HepG2 (cell line): Measurements from ENCODE around the gene ATR. TPM values are rescaled to one million over a fixed set of nuclear protein-coding genes. Genes with fewer than 3 reads are reported as not detected.

ENCODE experiments used
- CREBL2 ChIP-seq: sonication (generic); formaldehyde crosslinking; IDR thresholded peaks from 2 replicates; pipeline ENCODE4 v1.8.1; 2023; ENCODE audit warnings: missing genetic modification reagents, mild to moderate bottlenecking, borderline replicate concordance
- FOXC1 ChIP-seq: sonication (generic); formaldehyde crosslinking; IDR thresholded peaks from 2 replicates; pipeline ENCODE4 v1.8.0; 2022; ENCODE audit warnings: mild to moderate bottlenecking, missing genetic modification reagents, borderline replicate concordance
- GFI1 ChIP-seq: sonication (generic); formaldehyde crosslinking; IDR thresholded peaks from 2 replicates; pipeline ENCODE4 v1.5.0; 2020; ENCODE audit warnings: missing genetic modification reagents, mild to moderate bottlenecking, borderline replicate concordance
- GTF2F1 ChIP-seq: fragments of 150-350 bp; IDR thresholded peaks from 2 replicates; pipeline ENCODE4 v1.6.1; 2014; ENCODE audit warnings: low read length
- KLF15 ChIP-seq: sonication (generic); formaldehyde crosslinking; IDR thresholded peaks from 2 replicates; pipeline ENCODE4 v1.8.1; 2023; ENCODE audit warnings: borderline replicate concordance, mild to moderate bottlenecking, inconsistent platforms, missing genetic modification reagents, mixed read lengths
- MIER3 ChIP-seq: IDR thresholded peaks from 2 replicates; pipeline ENCODE4 v1.6.1; 2016; ENCODE audit warnings: missing compliant biosample characterization, borderline replicate concordance
- PITX1 ChIP-seq: sonication (generic); formaldehyde crosslinking; IDR thresholded peaks from 2 replicates; pipeline ENCODE4 v1.5.1; 2020; ENCODE audit warnings: mild to moderate bottlenecking, missing genetic modification reagents
- PLRG1 ChIP-seq: fragments of 450-650 bp; conservative IDR thresholded peaks from 2 replicates; pipeline ENCODE4 v1.6.1; 2016
- TCF7 ChIP-seq: sonication (generic); IDR thresholded peaks from 2 replicates; pipeline ENCODE4 v1.6.1; 2016; ENCODE audit warnings: antibody characterized with exemption, low read depth
- ZFP37 ChIP-seq: sonication (generic); formaldehyde crosslinking; IDR thresholded peaks from 2 replicates; pipeline ENCODE4 v1.4.0; 2020; ENCODE audit warnings: missing genetic modification reagents, borderline replicate concordance
- ZMYM4 ChIP-seq: sonication (generic); formaldehyde crosslinking; IDR thresholded peaks from 2 replicates; pipeline ENCODE4 v1.8.1; 2023; ENCODE audit warnings: mild to moderate bottlenecking, missing genetic modification reagents
- ZNF547 ChIP-seq: sonication (generic); formaldehyde crosslinking; IDR thresholded peaks from 2 replicates; pipeline ENCODE4 v1.5.1; 2020; ENCODE audit warnings: mild to moderate bottlenecking, missing genetic modification reagents
- ZNF629 ChIP-seq: sonication (generic); formaldehyde crosslinking; conservative IDR thresholded peaks from 2 replicates; pipeline ENCODE4 v1.5.0; 2020; ENCODE audit warnings: missing genetic modification reagents
- ZNF724P ChIP-seq: sonication (generic); formaldehyde crosslinking; IDR thresholded peaks from 2 replicates; pipeline ENCODE4 v1.8.0; 2022; ENCODE audit warnings: missing genetic modification reagents, borderline replicate concordance
- ZNF747 ChIP-seq: sonication (generic); formaldehyde crosslinking; IDR thresholded peaks from 2 replicates; pipeline ENCODE4 v1.8.1; 2023; ENCODE audit warnings: missing genetic modification reagents, mild to moderate bottlenecking, borderline replicate concordance
- ZNF800 ChIP-seq: sonication (generic); formaldehyde crosslinking; IDR thresholded peaks from 2 replicates; pipeline ENCODE4 v1.4.0; 2020; ENCODE audit warnings: missing genetic modification reagents
- ZSCAN5A ChIP-seq: sonication (generic); formaldehyde crosslinking; IDR thresholded peaks from 2 replicates; pipeline ENCODE4 v1.8.0; 2022; ENCODE audit warnings: mild to moderate bottlenecking, missing genetic modification reagents, borderline replicate concordance
- polyA plus RNA-seq, 8 experiments: library from polyadenylated mRNA; depleted of rRNA in 3 of 8; stranded (reverse) in 7 of 8; unstranded in 1 of 8; fragments of >200 nt; fragmentation: Illumina TruSeq in 4 of 8; extraction: Trizol in 4 of 8; gene quantifications; 2 replicates each; pipeline versions ENCODE4 v1.2.1 to v1.2.3, GENCODE V29; 2011 to 2016; ENCODE audit warnings: low read depth in 4 of 8, missing spikeins in 1 of 8, mixed read lengths in 1 of 8; ENCODE audit not compliant: insufficient read depth in 1 of 8
- total RNA-seq, 5 experiments: library from RNA; depleted of rRNA; stranded (reverse); fragments of >200 nt; fragmentation: Illumina TruSeq; extraction: Trizol; gene quantifications; 2 replicates each; pipeline ENCODE4 v1.2.3, GENCODE V29; 2016; ENCODE audit warnings: low read depth in 1 of 5
- TF ChIP-seq, protein P1 (sequence below): sonication (generic); formaldehyde crosslinking; IDR thresholded peaks from 2 replicates; pipeline ENCODE4 v1.5.0; 2020; ENCODE audit warnings: mild to moderate bottlenecking, missing genetic modification reagents, borderline replicate concordance
- TF ChIP-seq, protein P2 (sequence below): conservative IDR thresholded peaks from 2 replicates; pipeline ENCODE4 v1.6.1; 2018; ENCODE audit warnings: missing genetic modification reagents
- TF ChIP-seq, protein P3 (sequence below): sonication (generic); formaldehyde crosslinking; IDR thresholded peaks from 2 replicates; pipeline ENCODE4 v1.4.0; 2020; ENCODE audit warnings: missing genetic modification reagents

Gene ATR
- total and polyA plus RNA-seq, 2 of the 13 experiments (the other 11 are each of a cell fraction or from before 2014, with no cell fraction given) = 6.6 to 17.0 TPM

DNA sequence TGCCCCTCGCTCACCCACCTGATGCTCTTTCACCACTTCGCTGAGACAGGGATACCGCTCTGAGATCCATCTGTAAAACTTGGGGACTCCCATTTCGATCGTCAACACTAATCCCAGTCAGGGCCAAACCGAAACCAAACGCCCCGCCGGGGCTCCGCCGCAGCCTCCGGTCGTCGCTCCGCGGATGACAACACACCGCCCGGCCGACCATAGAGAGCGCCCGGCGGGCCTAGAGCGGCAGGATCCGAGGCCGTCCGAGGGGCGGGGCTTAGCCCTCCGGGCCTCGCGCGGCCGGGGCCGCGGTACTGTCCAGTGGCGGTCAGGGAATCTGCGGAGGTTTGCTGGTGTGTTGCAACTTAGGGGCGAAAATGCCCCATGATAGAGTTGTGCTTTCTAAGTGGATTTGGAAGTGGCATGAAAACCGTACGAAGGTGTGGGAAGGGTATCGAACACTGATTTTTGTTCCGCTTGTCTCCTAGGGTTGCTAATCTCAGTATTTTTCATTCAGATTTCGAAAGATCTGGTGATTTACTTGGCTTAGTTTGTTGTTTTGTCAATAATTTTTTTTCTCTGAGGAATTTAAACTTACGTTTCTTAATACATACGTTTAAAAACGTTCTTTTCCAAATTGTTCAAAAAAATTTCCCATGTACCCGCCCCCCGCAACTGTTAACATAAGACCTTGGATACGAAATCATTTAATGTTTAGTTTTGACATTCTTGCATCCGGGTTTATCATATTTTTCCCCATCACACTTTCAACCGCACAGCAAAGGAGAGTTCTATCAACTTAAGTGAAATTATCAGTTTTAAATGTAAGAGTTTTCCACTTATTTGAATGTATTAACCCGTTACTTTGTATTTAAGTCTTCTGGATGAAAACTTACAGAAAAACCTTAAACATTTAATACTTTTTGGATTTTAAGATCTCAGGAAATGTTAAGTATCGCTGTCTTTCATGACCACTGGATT, 130.4 kb downstream of the ATR start, which contains the start of gene XRN1 (continued):
- TF ChIP-seq CREBL2 (CRISPR knock-in tag) (0 out of 2 replicates have a peak, but pooled peaks have one; percentile 72), ZMYM4 (CRISPR knock-in tag) (peak; percentile 87), MIER3 (CRISPR knock-in tag) (peak; percentile 61; the same call in 1 of the 2 replicates), ZSCAN5A (CRISPR knock-in tag) (no peak), ZNF724P (CRISPR knock-in tag) (no peak), GTF2F1 (0 out of 2 replicates have a peak, but pooled peaks have one; percentile 41), ZNF747 (no peak), FOXC1 (CRISPR knock-in tag) (no peak; the same call in 1 of the 2 replicates), TCF7 (no peak), ZNF547 (CRISPR knock-in tag) (peak; percentile 90), ZNF800 (no peak), PLRG1 (no peak), KLF15 (CRISPR knock-in tag) (no peak), ZNF629 (no peak), ZFP37 (no peak), PITX1 (CRISPR knock-in tag) (peak; percentile 53; the same call in 1 of the 2 replicates), GFI1 (CRISPR knock-in tag) (no peak)
- TF ChIP-seq, protein P1, sequence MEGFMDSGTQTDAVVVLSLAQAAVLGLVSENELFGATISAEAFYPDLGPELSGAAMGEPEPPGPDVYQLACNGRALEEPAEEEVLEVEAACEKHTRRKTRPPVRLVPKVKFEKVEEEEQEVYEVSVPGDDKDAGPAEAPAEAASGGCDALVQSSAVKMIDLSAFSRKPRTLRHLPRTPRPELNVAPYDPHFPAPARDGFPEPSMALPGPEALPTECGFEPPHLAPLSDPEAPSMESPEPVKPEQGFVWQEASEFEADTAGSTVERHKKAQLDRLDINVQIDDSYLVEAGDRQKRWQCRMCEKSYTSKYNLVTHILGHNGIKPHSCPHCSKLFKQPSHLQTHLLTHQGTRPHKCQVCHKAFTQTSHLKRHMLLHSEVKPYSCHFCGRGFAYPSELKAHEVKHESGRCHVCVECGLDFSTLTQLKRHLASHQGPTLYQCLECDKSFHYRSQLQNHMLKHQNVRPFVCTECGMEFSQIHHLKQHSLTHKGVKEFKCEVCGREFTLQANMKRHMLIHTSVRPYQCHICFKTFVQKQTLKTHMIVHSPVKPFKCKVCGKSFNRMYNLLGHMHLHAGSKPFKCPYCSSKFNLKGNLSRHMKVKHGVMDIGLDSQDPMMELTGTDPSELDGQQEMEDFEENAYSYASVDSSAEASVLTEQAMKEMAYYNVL (CRISPR knock-in tag) = peak; percentile 63; the same call in 1 of the 2 replicates
- TF ChIP-seq, protein P2, sequence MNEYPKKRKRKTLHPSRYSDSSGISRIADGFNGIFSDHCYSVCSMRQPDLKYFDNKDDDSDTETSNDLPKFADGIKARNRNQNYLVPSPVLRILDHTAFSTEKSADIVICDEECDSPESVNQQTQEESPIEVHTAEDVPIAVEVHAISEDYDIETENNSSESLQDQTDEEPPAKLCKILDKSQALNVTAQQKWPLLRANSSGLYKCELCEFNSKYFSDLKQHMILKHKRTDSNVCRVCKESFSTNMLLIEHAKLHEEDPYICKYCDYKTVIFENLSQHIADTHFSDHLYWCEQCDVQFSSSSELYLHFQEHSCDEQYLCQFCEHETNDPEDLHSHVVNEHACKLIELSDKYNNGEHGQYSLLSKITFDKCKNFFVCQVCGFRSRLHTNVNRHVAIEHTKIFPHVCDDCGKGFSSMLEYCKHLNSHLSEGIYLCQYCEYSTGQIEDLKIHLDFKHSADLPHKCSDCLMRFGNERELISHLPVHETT (CRISPR knock-in tag) = peak; percentile 87
- TF ChIP-seq, protein P3, sequence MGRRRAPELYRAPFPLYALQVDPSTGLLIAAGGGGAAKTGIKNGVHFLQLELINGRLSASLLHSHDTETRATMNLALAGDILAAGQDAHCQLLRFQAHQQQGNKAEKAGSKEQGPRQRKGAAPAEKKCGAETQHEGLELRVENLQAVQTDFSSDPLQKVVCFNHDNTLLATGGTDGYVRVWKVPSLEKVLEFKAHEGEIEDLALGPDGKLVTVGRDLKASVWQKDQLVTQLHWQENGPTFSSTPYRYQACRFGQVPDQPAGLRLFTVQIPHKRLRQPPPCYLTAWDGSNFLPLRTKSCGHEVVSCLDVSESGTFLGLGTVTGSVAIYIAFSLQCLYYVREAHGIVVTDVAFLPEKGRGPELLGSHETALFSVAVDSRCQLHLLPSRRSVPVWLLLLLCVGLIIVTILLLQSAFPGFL (CRISPR knock-in tag) = no peak
